GM23338 (cell line): ENCODE data around the gene PCSK6. TPM values are rescaled to one million over a fixed set of nuclear protein-coding genes. Genes with fewer than 3 reads are reported as not detected.

Experiments used
- ATAC-seq: fragments of 200-7000 bp; cut with Tn5 transposase; 3 replicates; pipeline ENCODE4 v1.9.1; 2020
- DNase-seq: peaks from one replicate; pipeline ENCODE4 v3.0.0-alpha.2; 2015; ENCODE audit warnings: low spot score
- H2AFZ ChIP-seq: fragments of 200-600 bp; sonication (generic); 2 replicates; pipeline ENCODE4 v1.8.0; 2016; ENCODE audit warnings: antibody characterized with exemption, mild to moderate bottlenecking, moderate library complexity
- H3F3A ChIP-seq: fragments of 200-600 bp; sonication (generic); replicated peaks from 2 replicates; pipeline ENCODE4 v1.8.0; 2017; ENCODE audit warnings: antibody characterized with exemption, mixed run types, low read depth
- H3K27ac ChIP-seq: fragments of 200-600 bp; sonication (generic); 2 replicates; pipeline ENCODE4 v1.6.1; 2016; ENCODE audit warnings: low read depth
- H3K27me3 ChIP-seq: fragments of 200-600 bp; sonication (generic); 2 replicates; pipeline ENCODE4 v1.8.0; 2016; ENCODE audit warnings: mild to moderate bottlenecking, mixed run types, moderate library complexity; ENCODE audit not compliant: insufficient read depth
- H3K36me3 ChIP-seq: fragments of 200-600 bp; sonication (generic); 2 replicates; pipeline ENCODE4 v1.8.0; 2016; ENCODE audit warnings: mild to moderate bottlenecking; ENCODE audit not compliant: insufficient read depth
- H3K4me1 ChIP-seq: fragments of 200-600 bp; sonication (generic); 2 replicates; pipeline ENCODE4 v1.8.0; 2016; ENCODE audit warnings: mild to moderate bottlenecking, moderate library complexity; ENCODE audit not compliant: insufficient read depth
- H3K4me2 ChIP-seq: fragments of 200-600 bp; sonication (generic); 2 replicates; pipeline ENCODE4 v1.7.1; 2017; ENCODE audit warnings: mixed run types
- H3K4me3 ChIP-seq: fragments of 200-600 bp; sonication (generic); 2 replicates; pipeline ENCODE4 v1.6.1; 2016; ENCODE audit warnings: mixed run types
- H3K79me2 ChIP-seq: fragments of 200-600 bp; sonication (generic); replicated peaks from 2 replicates; pipeline ENCODE4 v1.8.0; 2017; ENCODE audit warnings: mild to moderate bottlenecking; ENCODE audit not compliant: insufficient read depth
- H3K9me2 ChIP-seq: fragments of 200-600 bp; sonication (generic); 2 replicates; pipeline ENCODE4 v1.8.0; 2017; ENCODE audit not compliant: insufficient read depth
- H4K20me1 ChIP-seq: fragments of 200-600 bp; sonication (generic); replicated peaks from 2 replicates; pipeline ENCODE4 v1.8.0; 2017; ENCODE audit warnings: mild to moderate bottlenecking; ENCODE audit not compliant: insufficient read depth
- H3K27ac Mint-ChIP-seq: 2 replicates; pipeline ENCODE4 v1.8.0; 2020; ENCODE audit warnings: inconsistent platforms, mild to moderate bottlenecking, moderate library complexity, mixed read lengths
- H3K27me3 Mint-ChIP-seq: 3 replicates; pipeline ENCODE4 v1.8.0; 2022; ENCODE audit warnings: low read depth, mild to moderate bottlenecking, moderate library complexity, mixed read lengths, inconsistent platforms; ENCODE audit not compliant: insufficient read depth, poor library complexity
- H3K36me3 Mint-ChIP-seq: 3 replicates; pipeline ENCODE4 v1.8.0; 2021; ENCODE audit warnings: low read depth, mild to moderate bottlenecking, inconsistent platforms, moderate library complexity, mixed read lengths
- H3K4me1 Mint-ChIP-seq: 3 replicates; pipeline ENCODE4 v1.8.0; 2020; ENCODE audit warnings: mild to moderate bottlenecking, inconsistent platforms, mixed read lengths
- H3K4me3 Mint-ChIP-seq: 3 replicates; pipeline ENCODE4 v1.8.0; 2021; ENCODE audit warnings: moderate library complexity, mild to moderate bottlenecking, inconsistent platforms, mixed read lengths
- H3K9me3 Mint-ChIP-seq: 3 replicates; pipeline ENCODE4 v1.8.0; 2020; ENCODE audit warnings: moderate library complexity, mild to moderate bottlenecking, inconsistent platforms, mixed read lengths
- CREB1 ChIP-seq: fragments of 250-450 bp; sonication (Bioruptor Pico); IDR thresholded peaks from 2 replicates; pipeline ENCODE4 v1.5.0; 2020; ENCODE audit warnings: low read depth, mild to moderate bottlenecking, moderate library complexity
- EZH2phosphoT487 ChIP-seq: fragments of 200-600 bp; sonication (generic); IDR thresholded peaks from one replicate; pipeline ENCODE4 v1.8.1; 2018; ENCODE audit warnings: antibody characterized with exemption; ENCODE audit not compliant: unreplicated experiment
- POLR2AphosphoS5 ChIP-seq: IDR thresholded peaks from 2 replicates; pipeline ENCODE4 v1.6.1; 2016; ENCODE audit warnings: antibody characterized with exemption, low read depth
- STAT1 ChIP-seq: IDR thresholded peaks from one replicate; pipeline ENCODE4 v1.6.1; 2016; ENCODE audit warnings: antibody characterized with exemption; ENCODE audit not compliant: unreplicated experiment
- ZNF331 ChIP-seq: fragments of 250-450 bp; sonication (Bioruptor Pico); IDR thresholded peaks from 2 replicates; pipeline ENCODE4 v1.5.0; 2020; ENCODE audit warnings: low read depth, mild to moderate bottlenecking, moderate library complexity
- ZNF462 ChIP-seq: fragments of 250-450 bp; sonication (Bioruptor Pico); IDR thresholded peaks from 2 replicates; pipeline ENCODE4 v1.5.0; 2020; ENCODE audit warnings: mild to moderate bottlenecking, moderate library complexity
- polyA plus RNA-seq: library from polyadenylated mRNA; unstranded; fragments of >200 nt; fragmentation: Nextera tagmentation; extraction: Ambion mirVana; gene quantifications from 2 replicates; pipeline ENCODE4 v1.2.1, GENCODE V29; 2016
- total RNA-seq: library from RNA; depleted of rRNA; stranded (reverse); fragments of >200 nt; shearing (Covaris generic); gene quantifications from 2 replicates; pipeline ENCODE4 v1.2.3, GENCODE V29; 2014

The PCSK6 gene
- total and polyA plus RNA-seq, 2 experiments from 2014 or later, result 1.7 to 6.7 TPM

GRCh38 chr15:101354891-101355623 is 134.4 kb downstream of the PCSK6 start:
- 0 out of 3 replicates have a peak, but pooled peaks cover 2% of the 10 kb centered on the region for H3K4me1 Mint-ChIP-seq
- TF ChIP-seq EZH2phosphoT487, result no peak
- no peak for TF ChIP-seq ZNF331 (CRISPR knock-in tag)
- TF ChIP-seq ZNF462 (CRISPR knock-in tag), result no peak
- no peak for TF ChIP-seq CREB1 (CRISPR knock-in tag)
- no peak for TF ChIP-seq STAT1
- TF ChIP-seq POLR2AphosphoS5, result no peak
- no peaks in the 10 kb centered on the region for H3K79me2 ChIP-seq
- H3K9me3 Mint-ChIP-seq, result peaks cover 5% of the 10 kb centered on the region; the same call in 1 of the 3 replicates
- no peak overlapping the region for H3K27ac ChIP-seq
- ATAC-seq, result no peak
- no peaks in the 10 kb centered on the region for H3K4me1 ChIP-seq
- H2AFZ ChIP-seq, result no peak overlapping the region
- H3K27ac Mint-ChIP-seq, result no peak overlapping the region
- no peak overlapping the region for H3K4me3 Mint-ChIP-seq
- no peaks in the 10 kb centered on the region for H3K27me3 ChIP-seq
- H3F3A ChIP-seq, result no peaks in the 10 kb centered on the region
- H3K9me2 ChIP-seq, result no peaks in the 10 kb centered on the region
- no peak overlapping the region for H3K4me2 ChIP-seq
- no peak overlapping the region for H3K4me3 ChIP-seq
- H3K36me3 Mint-ChIP-seq, result no peaks in the 10 kb centered on the region
- H4K20me1 ChIP-seq, result no peaks in the 10 kb centered on the region
- peaks cover 3% of the 10 kb centered on the region for H3K27me3 Mint-ChIP-seq
- no peaks in the 10 kb centered on the region for H3K36me3 ChIP-seq
- no peak for DNase-seq
